CD4-positive, CD25-positive, alpha-beta regulatory T cell (primary cell): ENCODE data around the gene ZNF579. TPM values are rescaled to one million over a fixed set of nuclear protein-coding genes. Genes with fewer than 3 reads are reported as not detected.

Experiments used
- ATAC-seq, 2 donors: fragments of 150-1000 bp; cut with Tn5 transposase; one replicate each; pipeline ENCODE4 v1.10.0; 2021; ENCODE audit warnings: low read depth in 2 of 2, moderate number of reproducible peaks in 2 of 2, moderate library complexity in 1 of 2
- DNase-seq, 3 donors: peaks; one replicate each; pipeline versions ENCODE4 v3.0.0 to v3.0.0-alpha.2; 2012 to 2022; ENCODE audit warnings: mixed read lengths in 1 of 3
- H3K27ac ChIP-seq: one replicate; pipeline ENCODE4 v1.7.0; 2013; ENCODE audit warnings: mild to moderate bottlenecking, low read length; ENCODE audit not compliant: insufficient read depth, poor library complexity, severe bottlenecking
- H3K27me3 ChIP-seq: one replicate; pipeline ENCODE4 v1.7.0; 2013; ENCODE audit warnings: low read length; ENCODE audit not compliant: control insufficient read depth, insufficient read depth
- H3K36me3 ChIP-seq: one replicate; pipeline ENCODE4 v1.7.0; 2013; ENCODE audit warnings: mild to moderate bottlenecking, low read length, moderate library complexity; ENCODE audit not compliant: control insufficient read depth, insufficient read depth
- H3K4me1 ChIP-seq: 2 replicates; pipeline ENCODE4 v1.7.0; 2013; ENCODE audit warnings: mild to moderate bottlenecking, low read length; ENCODE audit not compliant: insufficient read depth, control insufficient read depth, poor library complexity, severe bottlenecking
- H3K4me3 ChIP-seq: one replicate; pipeline ENCODE4 v1.7.0; 2013; ENCODE audit warnings: low read depth, mild to moderate bottlenecking, low read length, moderate library complexity
- H3K9me3 ChIP-seq, 2 experiments: 1 replicate in 1 of 2; 2 replicates in 1 of 2; pipeline ENCODE4 v1.7.0; 2013; ENCODE audit warnings: low read length in 2 of 2, mild to moderate bottlenecking in 1 of 2, moderate library complexity in 1 of 2; ENCODE audit not compliant: control insufficient read depth in 2 of 2
- H3K27ac Mint-ChIP-seq, 3 donors: one replicate each; pipeline ENCODE4 v1.8.0; 2020 to 2022; ENCODE audit warnings: mild to moderate bottlenecking in 3 of 3, mixed read lengths in 3 of 3, moderate library complexity in 2 of 3
- H3K27me3 Mint-ChIP-seq: one replicate; pipeline ENCODE4 v1.8.0; 2022; ENCODE audit warnings: mild to moderate bottlenecking, mixed read lengths
- H3K36me3 Mint-ChIP-seq: one replicate; pipeline ENCODE4 v1.8.0; 2020; ENCODE audit warnings: mixed read lengths
- H3K4me1 Mint-ChIP-seq, 4 donors: one replicate each; pipeline ENCODE4 v1.8.0; 2020 to 2022; ENCODE audit warnings: mixed read lengths in 4 of 4, mild to moderate bottlenecking in 1 of 4
- H3K4me3 Mint-ChIP-seq, 4 donors: one replicate each; pipeline ENCODE4 v1.8.0; 2020 to 2022; ENCODE audit warnings: mild to moderate bottlenecking in 4 of 4, mixed read lengths in 4 of 4, moderate library complexity in 3 of 4
- H3K9me3 Mint-ChIP-seq, 7 donors: one replicate each; pipeline ENCODE4 v1.8.0; 2020 to 2022; ENCODE audit warnings: mixed read lengths in 7 of 7, mild to moderate bottlenecking in 3 of 7, moderate library complexity in 2 of 7
- polyA plus RNA-seq, 4 donors: library from polyadenylated mRNA; unstranded; fragments of 300-500 nt; fragmentation: Illumina TruSeq; gene quantifications; one replicate each; pipeline ENCODE4 v1.2.3, GENCODE V29; 2021
- total RNA-seq: library from RNA; stranded (reverse); gene quantifications from one replicate; pipeline ENCODE4 v1.2.3, GENCODE V29; 2022

Gene ZNF579
- total and polyA plus RNA-seq, 5 donors from 2014 or later, result 0.13 to 4.2 (median 0.19) TPM; not detected in 1

DNA sequence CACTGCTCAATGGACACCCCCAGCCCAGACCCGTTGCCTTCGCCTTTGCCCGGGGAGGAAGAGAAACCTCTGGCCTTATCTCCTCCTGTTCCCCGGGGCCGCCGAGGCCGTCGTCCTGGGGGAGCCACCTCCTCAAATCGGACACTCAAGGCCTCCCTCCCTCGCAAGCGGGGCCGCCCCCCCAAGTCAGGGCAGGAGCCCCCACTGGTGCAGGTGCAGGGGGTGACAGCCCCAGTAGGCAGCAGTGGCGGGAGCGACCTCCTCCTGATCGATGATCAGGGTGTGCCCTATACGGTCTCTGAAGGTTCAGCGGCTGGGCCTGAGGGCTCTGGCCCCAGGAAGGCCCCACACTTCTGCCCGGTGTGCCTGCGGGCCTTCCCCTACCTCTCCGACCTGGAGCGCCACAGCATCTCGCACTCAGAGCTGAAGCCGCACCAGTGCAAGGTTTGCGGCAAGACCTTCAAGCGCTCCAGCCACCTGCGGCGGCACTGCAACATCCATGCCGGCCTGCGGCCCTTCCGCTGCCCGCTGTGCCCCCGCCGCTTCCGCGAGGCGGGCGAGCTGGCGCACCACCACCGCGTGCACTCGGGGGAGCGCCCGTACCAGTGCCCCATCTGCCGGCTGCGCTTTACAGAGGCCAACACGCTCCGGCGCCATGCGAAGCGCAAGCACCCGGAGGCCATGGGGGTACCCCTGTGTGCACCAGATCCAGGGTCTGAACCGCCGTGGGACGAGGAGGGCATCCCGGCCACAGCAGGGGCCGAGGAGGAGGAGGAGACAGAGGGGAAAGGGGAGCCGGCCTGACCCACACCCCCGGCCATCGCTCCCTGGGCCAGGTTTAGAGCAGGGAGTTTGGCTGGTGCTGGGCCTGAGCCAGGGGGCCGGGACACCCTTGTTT lies 21.7 kb upstream of the ZNF579 start:
- H3K9me3 ChIP-seq, result no peaks in the 10 kb centered on the region
- H3K36me3 ChIP-seq, result no peaks in the 10 kb centered on the region
- no peaks in the 10 kb centered on the region for H3K27me3 Mint-ChIP-seq
- H3K4me1 ChIP-seq, result peaks cover 32% of the 10 kb centered on the region
- peaks cover 9 to 52% (median 36%) of the 10 kb centered on the region in 4 donors for H3K4me1 Mint-ChIP-seq
- no peak overlapping the region for H3K27ac ChIP-seq
- H3K36me3 Mint-ChIP-seq, result peaks cover 4% of the 10 kb centered on the region
- DNase-seq (no peak), ATAC-seq (no peak)
- no peak overlapping the region for H3K4me3 ChIP-seq
- H3K4me3 Mint-ChIP-seq, result peak overlapping the region in 2 of 4 donors; percentile 87
- no peaks in the 10 kb centered on the region for H3K27me3 ChIP-seq
- H3K9me3 Mint-ChIP-seq, result peaks cover 0 to 1% (median 0%) of the 10 kb centered on the region in 7 donors
- H3K27ac Mint-ChIP-seq, result no peak overlapping the region

DNA sequence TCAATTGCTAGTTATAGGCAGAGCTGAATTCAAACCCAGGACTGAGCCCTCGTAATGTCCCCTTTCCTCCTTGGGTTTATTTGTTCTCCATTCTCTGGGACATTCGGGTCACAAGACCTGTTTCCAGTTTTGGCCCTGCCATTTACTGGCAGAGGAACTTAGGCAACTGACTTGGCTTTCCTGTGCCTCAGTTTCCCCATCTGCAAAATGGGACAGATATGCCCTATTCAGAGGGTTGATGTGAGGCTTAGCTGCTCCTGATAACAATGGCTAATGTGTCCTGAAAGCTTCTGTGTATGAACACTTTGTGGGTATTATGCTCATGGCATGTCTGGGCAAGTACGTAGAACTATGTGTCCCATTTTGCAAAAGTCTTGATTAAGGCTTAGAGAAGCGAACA lies 20.4 kb upstream of the ZNF579 start:
- Histone ChIP-seq H3K27ac (peak overlapping the region; percentile 97), H3K4me3 (peak overlapping the region; percentile 71), H3K36me3 (peaks cover 5% of the 10 kb centered on the region), H3K27me3 (no peaks in the 10 kb centered on the region), H3K4me1 (peaks cover 24% of the 10 kb centered on the region), H3K9me3 (no peaks in the 10 kb centered on the region)
- H3K36me3 Mint-ChIP-seq, result peaks cover 12% of the 10 kb centered on the region
- H3K4me1 Mint-ChIP-seq, result peaks cover 0 to 40% (median 27%) of the 10 kb centered on the region in 4 donors
- ATAC-seq, result no peak
- peak overlapping the region; percentile 75 to 93 (median 85) for H3K27ac Mint-ChIP-seq
- peak in 1 of 3 donors; percentile 9 for DNase-seq
- H3K4me3 Mint-ChIP-seq, result peak overlapping the region; percentile 87 to 95 (median 88)
- peaks cover 0 to 1% (median 0%) of the 10 kb centered on the region in 7 donors for H3K9me3 Mint-ChIP-seq
- H3K27me3 Mint-ChIP-seq, result no peaks in the 10 kb centered on the region

DNA sequence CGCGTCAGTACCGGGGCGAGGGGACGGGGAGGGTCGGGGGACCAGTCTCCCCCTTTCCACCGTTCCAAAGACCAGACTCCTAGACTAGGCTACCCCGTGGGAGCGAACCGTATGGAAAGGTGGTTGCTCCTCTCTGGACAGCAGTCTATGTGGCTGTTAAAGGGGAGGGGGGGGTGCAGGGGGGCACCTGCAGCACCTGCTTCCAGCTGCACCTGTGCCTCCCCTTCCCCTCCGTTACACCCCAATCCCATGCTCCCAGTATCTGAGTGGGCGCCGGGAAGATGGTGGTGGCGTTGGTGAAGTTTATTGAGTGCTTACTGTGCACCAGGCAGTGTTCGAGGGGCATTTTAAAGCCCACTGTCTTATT lies 20.0 kb upstream of the ZNF579 start:
- peaks cover 16% of the 10 kb centered on the region for H3K36me3 Mint-ChIP-seq
- Histone ChIP-seq H3K36me3 (peaks cover 9% of the 10 kb centered on the region), H3K27me3 (no peaks in the 10 kb centered on the region), H3K4me1 (peaks cover 19% of the 10 kb centered on the region), H3K27ac (peak overlapping the region; percentile 97), H3K4me3 (peak overlapping the region; percentile 71), H3K9me3 (no peaks in the 10 kb centered on the region)
- H3K27ac Mint-ChIP-seq, result peak overlapping the region; percentile 75 to 93 (median 85)
- H3K4me3 Mint-ChIP-seq, result peak overlapping the region; percentile 87 to 95 (median 88)
- ATAC-seq, result no peak
- H3K9me3 Mint-ChIP-seq, result peaks cover 0 to 1% (median 0%) of the 10 kb centered on the region in 7 donors
- peaks cover 0 to 37% (median 24%) of the 10 kb centered on the region in 4 donors for H3K4me1 Mint-ChIP-seq
- H3K27me3 Mint-ChIP-seq, result no peaks in the 10 kb centered on the region
- no peak for DNase-seq

DNA sequence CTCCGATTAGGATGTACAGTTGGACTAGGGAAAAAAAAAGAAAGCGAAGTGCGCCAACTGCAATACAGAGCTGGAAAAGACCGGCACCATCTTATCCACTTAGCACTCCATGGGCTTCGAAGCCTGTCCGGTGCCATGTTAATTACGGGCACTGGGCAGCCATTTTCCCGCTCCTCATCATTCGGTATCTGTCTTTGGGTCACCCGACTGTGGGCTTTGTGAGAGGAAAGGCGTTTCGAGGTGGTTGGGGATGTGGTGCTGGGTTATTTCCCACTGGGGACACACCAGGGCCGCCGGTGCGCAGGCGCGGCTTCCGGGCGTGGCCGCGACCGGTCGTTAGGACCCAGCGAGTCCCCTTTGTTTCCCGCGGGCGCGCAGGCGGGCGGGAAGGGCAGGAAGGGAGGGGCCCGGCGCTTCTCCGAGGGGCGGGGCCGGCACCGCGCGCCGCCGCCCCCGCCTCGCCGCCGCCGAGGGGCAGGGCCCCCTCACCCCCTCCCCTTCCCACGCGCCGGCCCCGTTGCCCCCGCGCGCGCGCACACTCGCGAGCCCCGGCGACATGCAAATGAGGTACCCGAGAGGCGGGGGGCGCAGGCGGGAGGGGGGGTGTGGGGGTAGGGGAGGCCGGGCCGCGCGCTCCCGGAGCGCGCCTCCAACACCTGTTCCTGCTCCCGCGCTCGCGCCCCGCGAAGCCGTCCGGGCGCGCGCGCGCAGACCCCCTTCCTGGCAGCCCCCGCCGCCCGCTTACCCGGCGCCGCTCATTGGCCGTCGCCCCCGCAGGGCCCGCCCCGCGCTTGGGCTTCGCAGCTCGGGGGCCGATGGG lies 19.4 kb upstream of the ZNF579 start, which contains the start of gene ZNF524:
ZNF524 (plus strand) TSS at position 447 of the 820 bp plus-strand sequence. CDS start 1,825 bp downstream, outside the sequence.
- H3K27me3 Mint-ChIP-seq, result no peaks in the 10 kb centered on the region
- ATAC-seq (peak; percentile 65 to 68), DNase-seq (peak; percentile 78 to 93 (median 93))
- peaks cover 22% of the 10 kb centered on the region for H3K36me3 Mint-ChIP-seq
- H3K4me3 Mint-ChIP-seq, result peak within 1 kb of the TSS; percentile 93 to 99 (median 98)
- Histone ChIP-seq H3K4me3 (peak within 1 kb of the TSS; percentile 98), H3K9me3 (no peaks in the 10 kb centered on the region), H3K27me3 (no peaks in the 10 kb centered on the region), H3K4me1 (peaks cover 19% of the 10 kb centered on the region), H3K36me3 (peaks cover 14% of the 10 kb centered on the region), H3K27ac (peak within 1 kb of the TSS; percentile 97)
- H3K9me3 Mint-ChIP-seq, result peaks cover 0 to 2% (median 0%) of the 10 kb centered on the region in 7 donors
- peaks cover 0 to 36% (median 23%) of the 10 kb centered on the region in 4 donors for H3K4me1 Mint-ChIP-seq
- peak within 1 kb of the TSS; percentile 98 to 99 (median 98) for H3K27ac Mint-ChIP-seq

DNA sequence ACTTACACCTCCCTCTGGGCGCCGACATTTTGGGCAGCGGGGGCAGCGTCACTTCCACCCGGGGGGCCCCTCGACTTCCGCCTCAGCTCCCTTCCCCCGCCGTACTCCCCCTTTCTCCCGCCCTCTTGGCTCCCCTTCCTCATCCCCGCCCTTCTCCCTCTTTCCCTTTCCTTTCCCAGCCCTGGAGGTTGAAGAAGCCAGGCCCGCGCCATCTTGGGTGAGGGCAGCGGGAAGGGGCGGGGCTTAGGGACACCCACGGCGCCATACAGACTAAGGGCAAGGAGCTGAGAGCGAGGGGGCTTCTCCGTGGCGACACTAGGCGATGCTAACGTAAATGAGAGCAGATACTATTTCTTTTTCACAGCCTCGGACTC lies 18.8 kb upstream of the ZNF579 start, which contains the start of gene FIZ1:
FIZ1 (minus strand) TSS at position 50 of the 374 bp plus-strand sequence. CDS start 1,652 bp downstream, outside the sequence.
- H3K9me3 ChIP-seq, result no peaks in the 10 kb centered on the region
- peaks cover 16% of the 10 kb centered on the region for H3K36me3 ChIP-seq
- Mint-ChIP-seq H3K27me3 (no peaks in the 10 kb centered on the region), H3K27ac (peak within 1 kb of the TSS; percentile 98 to 99 (median 98)), H3K9me3 (peaks cover 0 to 2% (median 0%) of the 10 kb centered on the region in 7 donors), H3K4me3 (peak within 1 kb of the TSS; percentile 93 to 99 (median 98)), H3K36me3 (peaks cover 27% of the 10 kb centered on the region), H3K4me1 (peaks cover 0 to 30% (median 18%) of the 10 kb centered on the region in 4 donors)
- no peaks in the 10 kb centered on the region for H3K27me3 ChIP-seq
- peak within 1 kb of the TSS; percentile 98 for H3K4me3 ChIP-seq
- DNase-seq (peak; percentile 95 to 99 (median 97)), ATAC-seq (peak; percentile 73 to 79)
- peak within 1 kb of the TSS; percentile 97 for H3K27ac ChIP-seq
- peaks cover 14% of the 10 kb centered on the region for H3K4me1 ChIP-seq

DNA sequence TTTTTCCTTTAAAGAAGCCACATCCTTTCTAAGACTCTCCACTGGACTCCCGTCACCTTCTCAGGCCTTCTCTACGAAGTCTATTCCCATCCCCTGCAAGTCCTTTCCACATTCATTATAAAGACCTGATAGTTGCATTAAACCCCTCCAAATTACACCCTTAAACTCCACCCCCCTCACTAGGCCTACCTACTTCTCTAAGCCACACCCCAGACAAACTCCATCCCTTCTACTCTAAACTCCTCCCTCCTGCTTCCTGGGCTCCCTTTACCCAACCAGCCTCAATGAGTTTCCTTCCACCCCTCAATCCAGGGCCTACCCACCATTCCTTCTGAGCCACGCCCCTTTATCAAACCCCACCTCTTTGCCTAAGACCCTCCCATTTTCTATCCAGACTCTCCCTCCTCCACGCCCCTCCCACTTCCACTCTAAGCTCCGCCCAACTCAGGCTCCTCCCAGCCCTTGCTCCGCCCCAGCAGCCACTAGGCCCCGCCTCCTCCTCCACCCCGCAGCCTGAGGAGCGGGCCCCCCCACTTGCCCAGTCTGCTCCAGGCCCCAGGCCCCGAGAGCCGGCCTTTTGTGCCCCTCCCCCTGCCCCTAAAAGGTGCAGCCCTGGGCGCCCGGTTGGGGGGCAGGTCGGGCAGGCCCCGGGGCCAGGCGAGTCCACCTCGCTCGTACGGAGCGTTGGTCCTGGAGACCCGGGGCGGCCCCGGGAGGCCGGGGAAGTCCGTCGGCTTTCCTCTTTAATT lies 18.2 kb upstream of the ZNF579 start:
- Histone ChIP-seq H3K36me3 (peaks cover 16% of the 10 kb centered on the region), H3K4me3 (peak overlapping the region; percentile 38), H3K4me1 (peaks cover 10% of the 10 kb centered on the region), H3K27me3 (no peaks in the 10 kb centered on the region), H3K27ac (peak overlapping the region; percentile 97), H3K9me3 (no peaks in the 10 kb centered on the region)
- Mint-ChIP-seq H3K36me3 (peaks cover 27% of the 10 kb centered on the region), H3K4me3 (peak overlapping the region; percentile 93 to 99 (median 98)), H3K4me1 (peaks cover 0 to 28% (median 17%) of the 10 kb centered on the region in 4 donors), H3K9me3 (peaks cover 0 to 2% (median 0%) of the 10 kb centered on the region in 7 donors), H3K27ac (peak overlapping the region; percentile 98 to 99 (median 98)), H3K27me3 (no peaks in the 10 kb centered on the region)
- ATAC-seq, result peak; percentile 59 to 60
- DNase-seq, result peak; percentile 85 to 94 (median 92)
